ENCODE data around the gene UGT1A5.

The UGT1A5 gene

DNA sequence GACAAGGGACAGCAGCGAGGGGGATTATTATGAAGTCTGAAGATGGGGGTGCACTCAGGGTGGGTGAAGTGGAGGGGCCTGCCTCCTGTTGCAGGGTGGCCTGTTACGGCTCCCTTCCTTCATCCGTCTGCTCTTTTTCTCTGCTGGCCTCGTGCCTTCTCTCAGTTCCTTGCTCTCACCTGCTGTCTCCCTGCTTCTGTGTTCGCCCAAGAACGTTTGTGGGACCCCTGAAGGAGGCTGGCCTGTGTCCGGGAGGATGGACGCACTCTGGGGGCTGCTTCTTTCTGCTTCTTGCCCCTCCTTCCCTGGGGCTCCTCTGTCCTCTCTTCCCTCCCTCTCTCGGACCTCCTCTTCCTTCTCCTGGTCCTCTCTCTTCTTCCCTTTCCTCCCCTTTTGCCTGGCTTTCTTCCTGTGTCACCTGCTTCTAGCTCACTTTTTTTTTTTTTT, 79.2 kb downstream of the UGT1A5 start:
- H4K20me1 ChIP-seq (ENCODE audit: low read depth, low read length), result no peaks in the 10 kb centered on the region
- no peak overlapping the region for H3K27ac ChIP-seq (ENCODE audit: low read depth, low read length)
- H2AFZ ChIP-seq (ENCODE audit: low read depth, low read length, severe bottlenecking), result no peak overlapping the region
- no peak overlapping the region for H3K4me3 ChIP-seq (ENCODE audit: insufficient read depth, low read length, poor library complexity, severe bottlenecking)
- no peak overlapping the region for H3K4me2 ChIP-seq (ENCODE audit: low read depth, low read length, poor library complexity, severe bottlenecking)
- no peaks in the 10 kb centered on the region for H3K27me3 ChIP-seq (ENCODE audit: low read length)
- no peak overlapping the region for H3K9ac ChIP-seq (ENCODE audit: low read length)
- TF ChIP-seq, protein P1, sequence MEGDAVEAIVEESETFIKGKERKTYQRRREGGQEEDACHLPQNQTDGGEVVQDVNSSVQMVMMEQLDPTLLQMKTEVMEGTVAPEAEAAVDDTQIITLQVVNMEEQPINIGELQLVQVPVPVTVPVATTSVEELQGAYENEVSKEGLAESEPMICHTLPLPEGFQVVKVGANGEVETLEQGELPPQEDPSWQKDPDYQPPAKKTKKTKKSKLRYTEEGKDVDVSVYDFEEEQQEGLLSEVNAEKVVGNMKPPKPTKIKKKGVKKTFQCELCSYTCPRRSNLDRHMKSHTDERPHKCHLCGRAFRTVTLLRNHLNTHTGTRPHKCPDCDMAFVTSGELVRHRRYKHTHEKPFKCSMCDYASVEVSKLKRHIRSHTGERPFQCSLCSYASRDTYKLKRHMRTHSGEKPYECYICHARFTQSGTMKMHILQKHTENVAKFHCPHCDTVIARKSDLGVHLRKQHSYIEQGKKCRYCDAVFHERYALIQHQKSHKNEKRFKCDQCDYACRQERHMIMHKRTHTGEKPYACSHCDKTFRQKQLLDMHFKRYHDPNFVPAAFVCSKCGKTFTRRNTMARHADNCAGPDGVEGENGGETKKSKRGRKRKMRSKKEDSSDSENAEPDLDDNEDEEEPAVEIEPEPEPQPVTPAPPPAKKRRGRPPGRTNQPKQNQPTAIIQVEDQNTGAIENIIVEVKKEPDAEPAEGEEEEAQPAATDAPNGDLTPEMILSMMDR (IDR thresholded peaks at IDR 0.05; ENCODE audit: insufficient read depth, low read length, poor library complexity, severe bottlenecking), result no peak
- TF ChIP-seq EZH2phosphoT487 (conservative IDR thresholded peaks at IDR 0.05; ENCODE audit: low read length), result no peak
- no peaks in the 10 kb centered on the region for H3K9me3 ChIP-seq (ENCODE audit: insufficient read depth, low read length)
- H3K9me2 ChIP-seq (replicated peaks; ENCODE audit: insufficient read depth, low read length), result no peaks in the 10 kb centered on the region
- H3K36me3 ChIP-seq (ENCODE audit: low read length), result no peaks in the 10 kb centered on the region
- H3F3A ChIP-seq (ENCODE audit: insufficient read depth), result no peaks in the 10 kb centered on the region
- no peaks in the 10 kb centered on the region for H3K79me2 ChIP-seq (ENCODE audit: insufficient read depth, low read length)

GRCh38 chr2:233792720-233793119, 80.0 kb downstream of the UGT1A5 start:
- Histone ChIP-seq H3K27me3 (ENCODE audit: low read length) (no peaks in the 10 kb centered on the region), H3K4me2 (ENCODE audit: low read depth, low read length, poor library complexity, severe bottlenecking) (no peak overlapping the region)
- TF ChIP-seq, protein P1 (IDR thresholded peaks at IDR 0.05; ENCODE audit: insufficient read depth, low read length, poor library complexity, severe bottlenecking), result no peak
- no peak for TF ChIP-seq EZH2phosphoT487 (conservative IDR thresholded peaks at IDR 0.05; ENCODE audit: low read length)

GRCh38 chr2:233793465-233794127, 80.9 kb downstream of the UGT1A5 start:
- Histone ChIP-seq H2AFZ (ENCODE audit: low read depth, low read length, severe bottlenecking) (no peak overlapping the region), H3K9me2 (replicated peaks; ENCODE audit: insufficient read depth, low read length) (no peaks in the 10 kb centered on the region), H3K79me2 (ENCODE audit: insufficient read depth, low read length) (no peaks in the 10 kb centered on the region), H3K9ac (ENCODE audit: low read length) (no peak overlapping the region), H4K20me1 (ENCODE audit: low read depth, low read length) (no peaks in the 10 kb centered on the region), H3K27me3 (ENCODE audit: low read length) (no peaks in the 10 kb centered on the region), H3K9me3 (ENCODE audit: insufficient read depth, low read length) (no peaks in the 10 kb centered on the region), H3K4me3 (ENCODE audit: insufficient read depth, low read length, poor library complexity, severe bottlenecking) (no peak overlapping the region), H3K4me2 (ENCODE audit: low read depth, low read length, poor library complexity, severe bottlenecking) (no peak overlapping the region), H3K36me3 (ENCODE audit: low read length) (no peaks in the 10 kb centered on the region), H3F3A (ENCODE audit: insufficient read depth) (no peaks in the 10 kb centered on the region), H3K27ac (ENCODE audit: low read depth, low read length) (no peak overlapping the region)
- TF ChIP-seq EZH2phosphoT487 (conservative IDR thresholded peaks at IDR 0.05; ENCODE audit: low read length), result no peak
- TF ChIP-seq, protein P1 (IDR thresholded peaks at IDR 0.05; ENCODE audit: insufficient read depth, low read length, poor library complexity, severe bottlenecking), result no peak

More at GRCh38 chr2:233792720-233793119, 80.0 kb downstream of the UGT1A5 start:
- Histone ChIP-seq H3F3A (ENCODE audit: insufficient read depth) (no peaks in the 10 kb centered on the region), H2AFZ (ENCODE audit: low read depth, low read length, severe bottlenecking) (no peak overlapping the region), H3K9ac (ENCODE audit: low read length) (no peak overlapping the region), H3K79me2 (ENCODE audit: insufficient read depth, low read length) (no peaks in the 10 kb centered on the region), H3K4me3 (ENCODE audit: insufficient read depth, low read length, poor library complexity, severe bottlenecking) (no peak overlapping the region), H3K9me3 (ENCODE audit: insufficient read depth, low read length) (no peaks in the 10 kb centered on the region), H3K9me2 (replicated peaks; ENCODE audit: insufficient read depth, low read length) (no peaks in the 10 kb centered on the region), H4K20me1 (ENCODE audit: low read depth, low read length) (no peaks in the 10 kb centered on the region), H3K36me3 (ENCODE audit: low read length) (no peaks in the 10 kb centered on the region), H3K27ac (ENCODE audit: low read depth, low read length) (no peak overlapping the region)

All from SU-DHL-6 (cell line).